C4-2B (cell line): ENCODE results near the gene MAML3.
A peak's percentile ranks its signal among the peaks of the same experiment; 100 is the strongest.

ENCODE experiments used
- H3K27ac ChIP-seq: fragments of 450-650 bp; 2 replicates; pipeline ENCODE4 v1.5.1; 2017
- CTCF ChIP-seq: fragments of 450-650 bp; conservative IDR thresholded peaks from 2 replicates; pipeline ENCODE4 v1.5.1; 2017; ENCODE audit warnings: mild to moderate bottlenecking
- ZFX ChIP-seq: fragments of 450-650 bp; IDR thresholded peaks from 2 replicates; pipeline ENCODE4 v1.6.1; 2017

Gene MAML3

GRCh38 chr4:140170299-140170698, 16.3 kb upstream of the MAML3 start:
- H3K27ac ChIP-seq, result no peak overlapping the region
- TF ChIP-seq ZFX, result no peak
- no peak for TF ChIP-seq CTCF

GRCh38 chr4:140168936-140169335, 15.0 kb upstream of the MAML3 start:
- H3K27ac ChIP-seq, result no peak overlapping the region
- TF ChIP-seq ZFX, result no peak
- TF ChIP-seq CTCF, result no peak

- H3K27ac ChIP-seq, result no peak overlapping the region
- no peak for TF ChIP-seq ZFX
- TF ChIP-seq CTCF, result no peak
Observed at GRCh38 chr4:140168474-140168873, 14.5 kb upstream of the MAML3 start.

GRCh38 chr4:140163029-140163810, 9.2 kb upstream of the MAML3 start:
- no peak overlapping the region for H3K27ac ChIP-seq
- no peak for TF ChIP-seq ZFX
- TF ChIP-seq CTCF, result no peak

GRCh38 chr4:140162596-140162995, 8.6 kb upstream of the MAML3 start:
- TF ChIP-seq ZFX (no peak), CTCF (no peak)
- H3K27ac ChIP-seq, result no peak overlapping the region

GRCh38 chr4:140158365-140159030, 4.5 kb upstream of the MAML3 start:
- H3K27ac ChIP-seq, result peak overlapping the region; percentile 53; the same call in 1 of the 2 replicates
- TF ChIP-seq ZFX (no peak), CTCF (no peak)

- TF ChIP-seq ZFX (no peak), CTCF (no peak)
- H3K27ac ChIP-seq, result peak overlapping the region; percentile 53; the same call in 1 of the 2 replicates
Observed at GRCh38 chr4:140157341-140157740, 3.4 kb upstream of the MAML3 start.
